ENCODE measurements around the gene THADA.

- TF ChIP-seq CTCF (conservative IDR thresholded peaks at IDR 0.05 in 1 of 2, IDR thresholded peaks at IDR 0.05 in 1 of 2; ENCODE audit: low read depth in 1 of 2, low read length in 2 of 2) (no peak), EZH2 (IDR thresholded peaks at IDR 0.05; ENCODE audit: low read length, missing control alignments) (no peak)
Measured at GRCh38 chr2:43412114-43412753, 183.6 kb downstream of the THADA start.
